ENCODE measurements around the gene DHCR24.

DNA sequence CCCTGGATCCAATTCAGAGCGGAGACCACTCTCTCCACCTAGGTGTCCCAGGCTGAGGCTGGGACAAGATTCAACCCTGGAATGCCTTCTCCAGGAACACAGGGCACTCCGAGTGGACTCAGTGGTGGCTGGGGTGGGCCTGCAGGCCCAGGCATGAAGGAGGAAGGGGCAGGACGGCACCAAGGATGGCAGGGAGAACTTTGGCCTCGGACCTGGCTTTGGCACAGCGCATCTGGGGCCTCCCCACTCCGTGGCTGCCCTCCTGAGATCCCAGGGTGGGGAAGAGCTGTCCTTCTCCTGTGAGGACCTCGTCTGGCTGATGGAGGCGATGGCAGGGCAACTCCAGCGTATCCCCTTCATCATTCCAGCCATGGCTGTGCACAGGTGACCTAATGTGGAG is 35.6 kb downstream of the DHCR24 start:
- TF ChIP-seq, protein P1, sequence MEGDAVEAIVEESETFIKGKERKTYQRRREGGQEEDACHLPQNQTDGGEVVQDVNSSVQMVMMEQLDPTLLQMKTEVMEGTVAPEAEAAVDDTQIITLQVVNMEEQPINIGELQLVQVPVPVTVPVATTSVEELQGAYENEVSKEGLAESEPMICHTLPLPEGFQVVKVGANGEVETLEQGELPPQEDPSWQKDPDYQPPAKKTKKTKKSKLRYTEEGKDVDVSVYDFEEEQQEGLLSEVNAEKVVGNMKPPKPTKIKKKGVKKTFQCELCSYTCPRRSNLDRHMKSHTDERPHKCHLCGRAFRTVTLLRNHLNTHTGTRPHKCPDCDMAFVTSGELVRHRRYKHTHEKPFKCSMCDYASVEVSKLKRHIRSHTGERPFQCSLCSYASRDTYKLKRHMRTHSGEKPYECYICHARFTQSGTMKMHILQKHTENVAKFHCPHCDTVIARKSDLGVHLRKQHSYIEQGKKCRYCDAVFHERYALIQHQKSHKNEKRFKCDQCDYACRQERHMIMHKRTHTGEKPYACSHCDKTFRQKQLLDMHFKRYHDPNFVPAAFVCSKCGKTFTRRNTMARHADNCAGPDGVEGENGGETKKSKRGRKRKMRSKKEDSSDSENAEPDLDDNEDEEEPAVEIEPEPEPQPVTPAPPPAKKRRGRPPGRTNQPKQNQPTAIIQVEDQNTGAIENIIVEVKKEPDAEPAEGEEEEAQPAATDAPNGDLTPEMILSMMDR (IDR thresholded peaks at IDR 0.05) = no peak
- TF ChIP-seq POLR2AphosphoS5 (IDR thresholded peaks at IDR 0.05; ENCODE audit: insufficient read depth in 1 of 2, low read depth in 1 of 2) = no peak

Measured in vagina (tissue), 2 donors.